Heart left ventricle (tissue), 16 donors: Measurements from ENCODE around the gene KLRC4. TPM values are rescaled to one million over a fixed set of nuclear protein-coding genes. Genes with fewer than 3 reads are reported as not detected.
"Not testable (repeated sequence)": the region's sequence is repeated elsewhere in the genome, so short reads cannot be mapped to it uniquely, and the experiment has no call there.

Experiments
- ATAC-seq, 4 donors: fragments of 200-7000 bp; cut with Tn5 transposase; one replicate each; pipeline ENCODE4 v1.9.1; 2020 to 2022; ENCODE audit warnings: moderate library complexity in 4 of 4, mild to moderate bottlenecking in 3 of 4, moderate number of reproducible peaks in 1 of 4
- DNase-seq, 5 donors: peaks; one replicate each; pipeline ENCODE4 v3.0.0-alpha.2; 2020
- H3K27ac ChIP-seq, 12 donors: fragments of 200-600 bp; sonication (generic) in 4 of 12; one replicate each; pipeline versions ENCODE4 v1.5.0 to v1.8.0; 2016 to 2022; ENCODE audit warnings: mild to moderate bottlenecking in 2 of 12
- H3K27me3 ChIP-seq, 9 donors: fragments of 200-600 bp; sonication (generic) in 2 of 9; one replicate each; pipeline versions ENCODE4 v1.5.1 to v1.8.0; 2016 to 2022; ENCODE audit warnings: mild to moderate bottlenecking in 3 of 9
- H3K36me3 ChIP-seq, 9 donors: fragments of 200-600 bp; sonication (generic) in 2 of 9; one replicate each; pipeline versions ENCODE4 v1.5.0 to v1.8.0; 2018 to 2022; ENCODE audit warnings: mild to moderate bottlenecking in 2 of 9
- H3K4me1 ChIP-seq, 12 donors: fragments of 200-600 bp; sonication (generic) in 4 of 12; one replicate each; pipeline versions ENCODE4 v1.5.0 to v1.8.0; 2016 to 2022; ENCODE audit warnings: mild to moderate bottlenecking in 3 of 12
- H3K4me3 ChIP-seq, 12 donors: fragments of 200-600 bp; sonication (generic) in 4 of 12; one replicate each; pipeline versions ENCODE4 v1.5.0 to v1.8.0; 2017 to 2022; ENCODE audit warnings: mild to moderate bottlenecking in 9 of 12, moderate library complexity in 4 of 12
- H3K9me3 ChIP-seq, 12 donors: fragments of 200-600 bp; sonication (generic) in 4 of 12; one replicate each; pipeline versions ENCODE4 v1.5.0 to v1.8.0; 2016 to 2022; ENCODE audit warnings: mild to moderate bottlenecking in 1 of 12
- CTCF ChIP-seq, 12 donors: fragments of 200-600 bp; sonication (generic) in 4 of 12; IDR thresholded peaks; one replicate each; pipeline versions ENCODE4 v1.5.0 to v1.8.0; 2018 to 2022; ENCODE audit warnings: antibody characterized with exemption in 12 of 12, mild to moderate bottlenecking in 5 of 12
- POLR2A ChIP-seq, 2 donors: fragments of 450-650 bp; IDR thresholded peaks; one replicate each; pipeline ENCODE4 v1.6.1; 2017; ENCODE audit warnings: antibody characterized with exemption in 2 of 2, mild to moderate bottlenecking in 2 of 2, moderate library complexity in 2 of 2
- whole genome bisulfite sequencing, 4 donors: extraction: QIAGEN DNeasy Blood & Tissue Kit in 2 of 4; methylation state at CpG; one replicate each; pipeline versions ENCODE4 v1.1.5 to v1.1.7; 2013 to 2018; 5-methylcytosine and 5-hydroxymethylcytosine counted together
- intact Hi-C, 10 donors: fragments of 100-400 bp; cut with DNase I; formaldehyde crosslinking; loops; one replicate each; pipeline versions ENCODE4 v1.11.1 to v1.14.2; 2022
- polyA plus RNA-seq, 2 donors: library from polyadenylated mRNA; stranded (reverse); fragments of 200-250 nt; gene quantifications; one replicate each; pipeline ENCODE4 v1.2.3, GENCODE V29; 2013
- total RNA-seq, 9 donors: library from RNA; depleted of rRNA in 2 of 9; stranded (reverse); fragments of >200 nt in 2 of 9; fragmentation: NEBNext Ultra II Directional in 3 of 9; extraction: Animal tissue kit (Norgen Biotek cat#: 25700) in 3 of 9; gene quantifications; one replicate each; pipeline versions ENCODE4 v1.1.0 to v1.2.4, GENCODE V29; 2016 to 2023
- donor health status: ischemic (EF 13 %, LVEDD 7.1; RV severe dilation, severe dysfunction).
- donor health status: healthy with polysubstance abuse.
- donor health status: DM: no; HTN: yes; CAD: no.
- donor health status: DM: no; HTN: no; CAD: no.
- donor health status: ischemic (EF 25% LVEDD 6.9; RV normal size, moderate dysfunction).
- donor health status: ischemic (EF 25% LVEDD 5.7; RV mildly dilated, moderate dysfunction).
- donor health status: healthy.
- donor health status: DM: yes; HTN: yes; CAD: no.
- donor health status: ischemic (EF 35%, LVEDD 5.7; RV mildly dilated, moderate dysfunction).
- donor health status: nonischemic (EF 11% LVEDD 7.7; RV severe dilation, severe dysfunction).
- donor health status: DM: yes; HTN: yes; CAD: no.
- donor health status: PGD.
- donor health status: ischemic (EF 29% LVEDD 5.4; RV normal size, mild dysfunction).
- donor health status: nonischemic (EF 23%, LVEDD 6.1; RV moderate dilation, normal function).

KLRC4 gene
- total and polyA plus RNA-seq, 11 donors = 1.1 TPM; not detected in 10

GRCh38 chr12:10392394-10392930, 17.1 kb downstream of the KLRC4 start:
- 54 to 61% (median 59%) methylated on average over 7 of the region's 7 CpGs for WGBS, 4 donors
- intact Hi-C loops = no loop called here
- peak in 4 of 5 donors; percentile 41 to 77 (median 54) for DNase-seq
- TF ChIP-seq CTCF (IDR thresholded peaks at IDR 0.05) (no peak), POLR2A (IDR thresholded peaks at IDR 0.05) (no peak)
- no peak overlapping the region for H3K4me3 ChIP-seq
- no peaks in the 10 kb centered on the region for H3K27me3 ChIP-seq
- H3K4me1 ChIP-seq = peaks cover 0 to 28% (median 0%) of the 10 kb centered on the region in 12 donors
- no peaks in the 10 kb centered on the region for H3K9me3 ChIP-seq
- H3K27ac ChIP-seq = peak overlapping the region in 2 of 12 donors; percentile 15 to 61
- ATAC-seq = peak; percentile 73 to 92 (median 84)
- H3K36me3 ChIP-seq = no peaks in the 10 kb centered on the region

- peaks cover 0 to 26% (median 0%) of the 10 kb centered on the region in 12 donors for H3K4me1 ChIP-seq
- H3K9me3 ChIP-seq, H3K4me3 ChIP-seq, H3K27ac ChIP-seq, intact Hi-C loops, ATAC-seq, H3K27me3 ChIP-seq, H3K36me3 ChIP-seq, DNase-seq: not testable (repeated sequence)
- WGBS, 4 donors = 93 to 96% (median 94%) methylated on average over 7 of the region's 7 CpGs
These were observed 18.6 kb downstream of the KLRC4 start for GRCh38 chr12:10390991-10391390.

GRCh38 chr12:10389904-10390303, 19.7 kb downstream of the KLRC4 start, which contains the start of gene KLRK1:
TSS of gene KLRK1 (minus strand) at chr12:10390041. CDS start at chr12:10388810, 1,231 bp downstream.
- intact Hi-C loops = no loop called here

GRCh38 chr12:10388624-10389413, 20.7 kb downstream of the KLRC4 start:
- Histone ChIP-seq H3K36me3 (no peaks in the 10 kb centered on the region), H3K27me3 (no peaks in the 10 kb centered on the region), H3K4me1 (peaks cover 0 to 16% (median 0%) of the 10 kb centered on the region in 12 donors), H3K9me3 (peaks cover 0 to 9% (median 2%) of the 10 kb centered on the region in 12 donors), H3K27ac (peak overlapping the region in 1 of 12 donors; percentile 34), H3K4me3 (peak overlapping the region in 1 of 12 donors; percentile 46)
- ATAC-seq = no peak
- intact Hi-C loops = no loop called here
- no peak for TF ChIP-seq POLR2A (IDR thresholded peaks at IDR 0.05)
- no peak for TF ChIP-seq CTCF (IDR thresholded peaks at IDR 0.05)
- no peak for DNase-seq
- 74 to 82% (median 77%) methylated on average over 9 of the region's 9 CpGs for WGBS, 4 donors

More at GRCh38 chr12:10389904-10390303, 19.7 kb downstream of the KLRC4 start, which contains the start of gene KLRK1:
- WGBS, 4 donors = 75 to 91% (median 81%) methylated on average over 1 of the region's 1 CpG
- Histone ChIP-seq H3K4me1 (peaks cover 0 to 17% (median 0%) of the 10 kb centered on the region in 12 donors), H3K27me3 (no peaks in the 10 kb centered on the region), H3K36me3 (no peaks in the 10 kb centered on the region), H3K9me3 (no peaks in the 10 kb centered on the region), H3K27ac (peak within 1 kb of the TSS in 1 of 12 donors; percentile 46), H3K4me3 (peak within 1 kb of the TSS in 1 of 12 donors; percentile 46)
- TF ChIP-seq POLR2A (IDR thresholded peaks at IDR 0.05) (no peak), CTCF (IDR thresholded peaks at IDR 0.05) (no peak)
- ATAC-seq = no peak
- no peak for DNase-seq

GRCh38 chr12:10387498-10387897, 22.1 kb downstream of the KLRC4 start:
- H3K9me3 ChIP-seq, H3K27me3 ChIP-seq, H3K36me3 ChIP-seq, DNase-seq, intact Hi-C loops, H3K4me1 ChIP-seq, ATAC-seq: not testable (repeated sequence)
- peak overlapping the region in 1 of 12 donors; percentile 34 for H3K27ac ChIP-seq
- H3K4me3 ChIP-seq = peak overlapping the region in 1 of 12 donors; percentile 46
- 88 to 92% (median 90%) methylated on average over 6 of the region's 6 CpGs for WGBS, 4 donors
